Stimulated activated CD8-positive, alpha-beta memory T cell treated with anti-CD3 and anti-CD28 coated beads, Interleukin-12 subunit alpha, Interleukin-12 subunit beta, amount 100 ng/mL, for 24 hours (primary cell): ENCODE data around the gene ZMIZ1.

Experiments used
- DNase-seq: peaks from one replicate; pipeline ENCODE4 v3.0.0-alpha.2; 2020; ENCODE audit errors: extremely low read depth

ZMIZ1 gene

DNA sequence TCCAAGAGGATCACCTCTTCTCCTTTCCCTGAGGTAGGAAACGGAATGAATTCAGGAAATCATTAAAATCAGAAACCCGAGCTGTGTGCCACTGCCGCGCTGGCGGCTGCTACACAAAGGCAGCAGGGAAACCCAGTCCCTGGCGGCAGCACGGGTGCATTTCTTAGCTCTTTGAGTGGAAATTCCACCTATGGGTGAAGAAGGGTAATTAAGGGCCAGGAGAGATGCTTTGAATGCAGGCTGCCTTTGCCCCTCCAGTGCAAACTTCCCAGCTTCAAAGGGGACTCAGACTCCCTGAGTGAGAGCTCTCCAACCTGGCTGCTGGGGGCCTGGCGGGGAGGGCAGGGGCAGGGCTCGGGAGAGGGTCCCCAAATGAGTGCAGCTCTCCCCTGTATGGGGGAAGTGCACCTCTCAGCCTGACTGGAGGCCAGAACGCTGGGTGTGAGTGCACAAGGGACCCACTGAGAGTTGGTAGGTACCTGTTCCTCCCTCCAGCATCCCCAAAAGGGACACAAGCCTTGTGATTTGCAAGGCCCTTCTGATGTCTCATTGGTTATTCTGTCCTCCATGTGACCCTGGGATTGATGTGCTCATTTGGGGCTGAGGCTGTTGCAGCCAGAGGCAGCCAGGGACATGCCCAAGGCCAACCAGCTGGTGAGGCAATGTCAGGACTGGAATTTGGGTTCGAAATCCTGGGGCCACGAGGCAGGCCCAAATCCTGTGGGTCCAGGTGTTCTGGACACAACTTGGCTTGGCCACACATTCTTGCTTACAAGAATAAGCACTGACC, 16.3 kb upstream of the ZMIZ1 start:
- DNase-seq: no peak

DNA sequence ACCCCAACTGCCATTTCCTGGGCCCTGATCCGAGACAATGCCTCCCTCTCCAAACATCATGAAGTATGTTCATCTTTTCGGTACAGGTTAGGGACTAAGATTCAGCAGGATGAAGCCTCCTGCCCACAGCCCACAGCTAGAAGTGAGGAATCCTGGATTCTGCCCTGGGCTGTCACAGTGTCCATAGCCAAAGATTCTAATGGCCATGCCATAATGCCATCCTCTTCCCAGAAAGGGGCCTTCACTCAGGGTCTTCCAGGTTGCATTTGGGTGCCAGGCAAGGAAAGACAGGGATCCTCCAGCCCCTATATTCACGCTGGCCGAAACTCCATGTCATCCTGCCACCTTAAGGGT, 15.7 kb upstream of the ZMIZ1 start:
- no peak for DNase-seq

DNA sequence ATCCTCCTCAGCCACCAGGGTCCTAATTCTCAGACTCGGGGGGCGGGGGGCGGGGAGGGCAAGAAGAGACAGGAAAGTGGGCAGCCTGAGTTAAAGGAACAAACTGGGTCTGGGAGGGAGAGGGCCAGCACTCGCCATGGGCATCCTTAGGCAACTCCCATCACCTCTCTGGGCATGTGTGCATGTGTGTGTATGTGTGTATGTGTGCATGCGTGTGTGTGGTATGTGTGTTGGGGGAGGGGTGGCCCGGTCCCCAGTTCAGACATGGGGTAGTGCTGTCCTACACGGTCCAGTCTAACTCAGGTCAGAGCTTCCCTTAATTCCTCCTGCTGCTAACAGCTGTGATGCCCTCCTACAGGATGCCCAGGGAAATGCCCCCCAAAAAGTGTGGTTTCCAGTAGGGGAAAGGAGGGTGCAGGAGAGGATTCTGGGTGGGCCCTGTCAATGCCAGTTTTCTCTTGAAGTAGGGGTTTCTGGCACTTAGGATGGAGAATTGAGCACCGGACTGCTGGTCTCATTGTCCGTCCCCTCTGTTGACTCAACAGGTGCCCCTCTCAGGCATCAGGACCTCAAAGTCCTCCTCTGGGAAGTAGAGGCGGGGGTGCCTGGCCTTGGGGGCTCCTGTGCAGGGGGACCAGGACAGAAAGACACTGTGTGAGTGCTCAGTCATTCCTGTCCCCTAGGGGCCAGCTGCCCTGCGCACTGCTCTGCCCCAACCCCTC, 15.1 kb upstream of the ZMIZ1 start:
- DNase-seq: no peak

GRCh38 chr10:79054203-79055099, 14.3 kb upstream of the ZMIZ1 start:
- no peak for DNase-seq

DNA sequence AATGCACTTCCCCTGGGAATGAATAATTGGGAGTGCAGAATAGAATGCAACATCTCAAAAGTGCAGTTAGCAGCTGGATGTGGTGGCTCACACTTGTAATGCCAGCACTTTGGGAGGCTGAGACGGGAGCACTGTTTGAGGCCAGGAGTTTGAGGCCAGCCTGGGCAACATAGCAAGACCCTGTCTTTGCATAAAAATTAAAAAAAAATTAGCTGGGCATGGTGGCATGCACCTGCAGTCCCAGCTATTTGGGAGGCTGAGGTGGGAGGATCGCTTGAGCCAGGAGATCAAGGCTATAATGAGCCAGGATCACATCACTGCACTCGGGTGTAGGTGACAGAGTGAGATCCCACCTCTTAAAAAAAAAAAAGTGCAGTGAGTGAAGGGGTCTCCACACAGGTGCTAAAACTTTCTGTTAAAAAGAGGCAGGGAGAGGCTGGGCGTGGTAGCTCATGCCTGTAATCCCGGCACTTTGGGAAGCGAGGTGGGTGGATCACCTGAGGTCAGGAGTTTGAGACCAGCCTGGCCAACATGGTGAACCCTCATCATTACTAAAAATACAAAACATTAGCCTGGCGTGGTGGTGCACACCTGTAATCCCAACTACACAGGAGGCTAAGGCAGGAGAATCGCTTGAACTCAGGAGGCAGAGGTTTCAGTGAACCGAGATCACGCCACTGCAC, 13.5 kb upstream of the ZMIZ1 start:
- DNase-seq: no peak

GRCh38 chr10:79055892-79056291, 12.9 kb upstream of the ZMIZ1 start:
- DNase-seq: no peak

- DNase-seq: no peak
These were observed 12.4 kb upstream of the ZMIZ1 start for GRCh38 chr10:79056361-79056735.

- no peak for DNase-seq
These were observed 11.9 kb upstream of the ZMIZ1 start for GRCh38 chr10:79056736-79057391.

DNA sequence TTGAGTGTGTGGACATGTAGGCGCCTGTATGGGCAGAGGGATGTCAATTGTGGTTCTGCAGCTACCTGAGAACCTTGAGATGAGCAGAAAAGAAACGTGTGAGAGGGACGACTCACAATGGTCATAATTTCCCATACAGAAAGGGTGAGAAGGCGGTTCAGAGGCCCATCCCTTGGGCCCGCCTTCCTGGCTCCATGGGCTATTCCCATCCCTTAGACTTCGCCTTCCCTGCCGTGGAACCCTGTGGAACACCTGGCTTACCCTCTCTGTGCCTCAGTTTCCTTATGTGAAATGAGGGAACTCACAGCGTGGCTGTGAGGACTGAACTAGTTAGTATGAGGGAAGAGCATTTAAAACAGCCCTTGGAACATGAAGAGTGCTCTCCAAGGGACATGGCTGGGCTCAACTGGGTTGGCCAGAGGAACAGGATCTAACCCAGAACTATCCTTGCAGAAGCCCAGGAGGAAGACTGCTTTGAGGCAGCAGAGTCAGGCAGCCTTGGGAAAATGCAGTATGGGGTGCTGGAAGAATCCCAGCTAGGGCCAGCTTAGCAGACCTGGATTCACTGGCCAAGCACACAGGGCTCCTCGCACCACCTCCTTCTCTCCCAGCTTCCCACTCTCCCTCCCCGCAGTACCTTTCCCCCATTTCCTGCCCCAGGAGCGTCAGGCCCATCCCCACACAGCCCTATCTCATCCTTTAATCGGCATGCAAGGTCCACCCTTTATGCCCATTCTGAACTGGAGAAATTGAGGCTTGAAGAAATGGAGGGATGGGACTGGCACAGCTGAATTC, 11.1 kb upstream of the ZMIZ1 start:
- DNase-seq: no peak

- no peak for DNase-seq
These were observed 9.6 kb upstream of the ZMIZ1 start for GRCh38 chr10:79058899-79059841.

DNA sequence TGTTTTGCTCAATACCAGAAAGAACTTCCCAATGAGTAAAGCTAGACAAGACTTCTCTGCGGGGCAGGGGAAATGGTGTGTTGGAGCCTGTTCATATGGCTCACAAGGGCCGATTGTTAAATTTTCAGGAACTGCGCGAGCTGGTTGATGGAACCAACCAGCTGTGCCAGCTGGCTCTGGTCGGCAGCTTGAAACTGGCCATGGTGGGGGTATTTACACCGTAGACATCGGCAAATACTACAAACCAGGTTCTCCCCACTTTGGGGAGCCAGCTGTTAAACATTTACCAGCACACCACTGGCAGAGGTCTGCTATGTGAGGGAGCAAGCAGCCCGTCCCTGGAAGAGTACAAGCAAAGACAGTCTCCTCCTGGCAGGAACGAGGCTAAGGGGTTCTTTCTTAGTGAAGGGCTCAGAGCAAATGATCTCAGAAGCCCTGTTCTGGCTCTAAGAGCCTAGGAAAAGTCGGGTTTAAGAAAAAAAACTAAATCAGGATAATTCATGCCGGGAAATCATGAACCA, 8.8 kb upstream of the ZMIZ1 start:
- DNase-seq: no peak

GRCh38 chr10:79060641-79061255, 8.0 kb upstream of the ZMIZ1 start:
- DNase-seq: no peak

- no peak for DNase-seq
These were observed 7.1 kb upstream of the ZMIZ1 start for GRCh38 chr10:79061441-79062315.

GRCh38 chr10:79063071-79063491, 5.7 kb upstream of the ZMIZ1 start:
- no peak for DNase-seq

- no peak for DNase-seq
These were observed 4.9 kb upstream of the ZMIZ1 start for GRCh38 chr10:79063661-79064492.

- no peak for DNase-seq
These were observed 3.6 kb upstream of the ZMIZ1 start for GRCh38 chr10:79065091-79065551.

DNA sequence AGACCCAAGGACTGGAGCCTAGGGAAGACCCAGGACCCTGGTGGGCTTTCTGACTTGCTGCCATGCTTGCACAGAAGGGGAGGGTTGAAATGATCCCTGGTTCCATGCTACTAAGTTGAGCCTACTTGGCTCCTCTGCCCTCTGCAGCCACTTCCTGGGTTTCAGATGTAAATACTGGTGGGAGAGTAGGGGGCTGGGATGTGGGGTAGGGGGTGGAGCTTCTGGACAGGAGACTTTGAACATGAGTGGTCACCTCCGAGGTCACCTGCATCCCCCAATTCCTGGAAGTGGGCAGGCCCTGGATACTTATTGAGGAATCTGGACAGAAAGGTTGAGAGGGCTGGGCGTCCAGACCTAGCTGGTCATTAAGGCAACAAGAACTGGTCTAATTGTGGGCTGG, 2.9 kb upstream of the ZMIZ1 start:
- no peak for DNase-seq
